GM19467 (cell line): ENCODE measurements around the gene SLBP.
A peak's percentile ranks its signal among the peaks of the same experiment; 100 is the strongest.

Source experiments
- ATAC-seq: cut with Tn5 transposase; IDR thresholded peaks from one replicate; pipeline ENCODE4 v1.9.1; 2021; ENCODE audit warnings: mild to moderate bottlenecking, moderate library complexity; ENCODE audit not compliant: unreplicated experiment

The SLBP gene

DNA sequence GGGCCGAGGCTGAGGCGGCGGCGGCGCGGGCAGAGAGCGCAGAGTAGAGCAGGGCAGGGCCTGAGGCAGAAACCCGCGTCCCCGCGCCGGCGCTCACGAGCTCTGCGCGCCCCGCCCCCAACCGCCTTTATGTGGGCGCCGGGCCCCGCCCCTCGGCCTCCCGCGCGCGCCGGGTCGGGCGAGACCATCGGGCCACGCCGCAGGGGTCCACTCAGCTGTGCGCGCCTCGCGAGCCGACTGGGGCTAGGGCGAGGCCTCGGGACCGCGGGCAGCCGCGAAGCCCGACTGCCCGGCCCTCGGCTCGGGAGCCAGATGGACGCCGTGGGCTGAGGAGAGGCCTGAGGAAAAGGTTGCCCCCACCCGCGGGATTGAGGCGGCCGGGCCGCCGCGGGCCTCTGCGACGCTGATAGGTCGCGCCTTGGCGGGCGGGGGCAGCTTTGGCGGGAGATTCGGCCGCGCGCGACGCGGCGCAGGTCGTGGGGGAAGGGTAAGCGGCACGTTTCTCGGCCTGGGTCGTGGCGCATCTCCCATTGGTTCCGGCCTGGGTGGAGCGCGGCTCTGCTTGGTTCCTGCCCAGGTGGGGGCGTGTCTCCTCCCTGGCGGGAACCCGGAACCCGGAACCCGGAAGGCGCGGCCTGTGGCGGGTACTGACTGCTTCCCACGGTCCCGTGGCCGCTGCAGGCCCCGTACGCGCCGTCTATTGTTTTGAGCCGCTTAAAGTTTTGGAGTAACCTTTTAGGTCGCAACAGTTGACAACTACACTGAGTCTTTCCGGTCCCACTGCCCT, at the start of gene SLBP:
SLBP (minus strand) TSS at position 104 of the 787 bp plus-strand sequence. CDS start 131 bp downstream, outside the sequence.
- peak; percentile 65 for ATAC-seq

- ATAC-seq, result no peak
Observed at GRCh38 chr4:1761130-1761689, 49.1 kb upstream of the SLBP start.

GRCh38 chr4:1760521-1761071, 48.5 kb upstream of the SLBP start:
- ATAC-seq, result no peak

GRCh38 chr4:1759818-1760223, 47.7 kb upstream of the SLBP start:
- no peak for ATAC-seq

DNA sequence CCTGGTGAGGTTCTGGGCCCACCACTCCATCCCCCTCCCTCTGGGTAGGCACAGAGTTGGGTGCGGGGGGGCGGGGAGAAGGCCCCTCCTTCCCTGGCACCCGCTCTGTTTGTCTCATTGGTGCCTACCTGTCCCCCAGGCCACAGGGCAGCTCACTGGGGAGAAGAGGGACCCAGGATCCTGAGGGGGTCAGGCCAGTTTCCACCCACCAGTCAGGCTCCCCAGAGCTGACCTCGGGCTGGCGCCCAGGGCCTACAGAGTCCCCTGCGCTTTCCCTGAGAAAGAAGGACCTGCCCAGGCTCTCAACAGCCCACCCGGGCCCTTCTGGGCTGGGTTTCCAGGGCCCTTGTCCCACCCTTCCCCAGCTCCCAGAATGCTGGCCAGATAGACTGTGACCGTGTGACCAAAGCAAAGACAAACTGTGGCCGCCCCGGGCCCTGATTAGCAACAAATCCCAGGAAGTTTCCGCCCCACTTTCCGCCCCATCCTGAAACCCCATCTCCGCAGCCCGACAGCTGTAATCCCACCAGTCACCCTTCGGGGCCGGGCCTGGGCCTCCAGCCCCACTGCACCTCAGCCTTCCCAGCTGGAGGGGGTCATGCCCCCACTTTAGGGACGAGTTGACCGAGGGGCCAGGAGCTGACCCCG, 47.2 kb upstream of the SLBP start:
- ATAC-seq, result no peak

DNA sequence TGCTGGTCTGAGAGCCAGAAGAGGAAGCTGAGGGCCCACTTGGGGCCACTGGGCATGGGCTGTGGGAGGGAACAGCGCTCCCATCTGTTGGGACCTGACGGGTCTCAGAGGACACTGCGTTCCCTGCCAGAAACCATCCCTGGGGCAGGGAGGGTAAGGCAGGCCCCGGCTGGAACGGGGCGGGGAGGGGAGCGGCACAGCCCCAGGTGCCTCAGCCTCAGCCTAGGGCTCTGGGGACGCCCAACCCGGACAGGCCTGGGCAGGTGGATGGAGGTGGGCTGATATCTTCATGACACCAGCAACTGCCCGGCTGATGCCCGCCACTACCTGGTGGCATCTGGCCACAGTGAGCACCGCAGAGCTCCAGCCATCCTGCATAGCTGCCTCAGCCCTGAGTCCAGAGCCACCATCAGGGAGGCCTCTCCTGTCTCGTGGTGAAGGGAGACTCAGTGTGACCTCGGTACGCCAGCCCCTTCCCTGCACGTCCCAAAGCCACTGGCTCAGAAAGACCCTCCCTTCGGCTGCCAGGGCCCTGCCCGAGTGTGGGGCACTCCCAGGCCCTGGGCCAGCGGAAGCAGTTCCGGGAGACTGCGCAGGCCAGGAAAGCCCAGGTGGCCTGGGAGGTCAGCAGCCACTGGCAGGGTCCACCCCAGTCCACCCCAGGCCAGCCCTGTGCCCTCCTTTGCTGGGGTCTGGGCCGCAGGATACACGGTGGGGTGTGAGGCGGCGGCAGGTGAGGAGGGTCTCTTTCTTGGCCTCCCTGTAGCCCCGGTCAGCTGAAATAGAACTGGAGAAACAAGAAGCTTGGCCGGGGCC, 46.4 kb upstream of the SLBP start:
- ATAC-seq, result no peak

GRCh38 chr4:1757836-1758235, 45.7 kb upstream of the SLBP start:
- no peak for ATAC-seq

DNA sequence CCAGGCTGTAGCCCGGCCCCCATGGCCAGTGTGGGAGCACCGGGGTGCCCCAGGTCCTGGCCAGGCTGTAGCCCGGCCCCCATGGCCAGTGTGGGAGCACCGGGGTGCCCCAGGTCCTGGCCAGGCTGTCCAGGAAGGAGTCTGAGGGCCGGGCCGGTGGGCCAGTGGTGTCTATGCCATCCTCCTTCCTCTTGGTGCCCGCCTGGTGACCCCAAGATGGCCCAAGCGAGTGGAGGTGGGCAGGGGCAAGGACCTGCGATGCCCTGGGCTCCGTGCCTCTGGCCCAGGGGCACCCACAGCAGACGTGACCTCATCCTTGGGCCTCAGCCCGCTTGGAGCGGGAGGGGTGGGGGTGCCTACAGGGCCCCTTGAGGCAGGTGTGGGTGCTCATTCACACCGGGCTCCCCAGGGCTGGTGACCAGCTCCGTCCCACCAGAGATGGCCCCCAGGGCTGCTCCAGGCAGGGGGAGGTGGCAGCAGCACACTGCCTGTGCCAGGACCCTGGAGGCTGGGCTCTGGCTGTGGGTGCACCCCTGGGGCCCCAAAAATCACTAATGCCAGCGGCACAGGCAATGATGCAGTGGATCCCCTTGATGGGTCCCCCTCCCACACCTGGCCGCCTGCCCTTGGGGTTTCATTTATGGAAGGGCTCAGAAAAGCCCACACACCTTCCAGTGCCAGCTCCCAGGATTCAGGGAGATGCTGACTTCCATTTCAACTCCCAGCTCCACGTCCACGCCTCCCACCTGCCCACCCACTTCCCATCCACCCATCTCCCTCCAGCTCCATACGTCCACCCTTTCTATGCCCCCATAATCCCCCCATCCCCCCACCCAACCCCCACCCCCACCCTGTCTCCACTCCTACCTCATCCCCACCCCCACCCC, 45.0 kb upstream of the SLBP start:
- no peak for ATAC-seq

DNA sequence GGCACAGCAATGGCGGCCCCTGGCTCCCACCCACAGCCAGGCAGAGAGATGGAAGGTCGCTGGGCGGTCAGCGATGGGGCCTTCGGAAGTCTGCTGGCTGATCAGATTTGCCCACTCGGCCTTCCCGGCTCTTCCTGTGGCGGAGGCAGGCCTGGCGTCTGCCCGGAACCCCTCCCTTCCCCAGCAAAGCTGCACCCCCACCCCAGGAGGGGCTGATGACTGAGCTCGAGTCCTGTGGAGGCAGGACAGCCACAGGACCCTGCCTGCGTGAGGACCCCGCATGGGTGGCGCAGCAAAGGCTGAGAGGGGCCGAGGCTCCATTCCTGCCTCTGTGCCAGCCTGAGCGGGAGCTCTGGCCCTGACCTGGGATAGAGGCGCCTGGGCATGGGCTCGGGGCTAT, 44.0 kb upstream of the SLBP start:
- ATAC-seq, result no peak

GRCh38 chr4:1755297-1755696, 43.2 kb upstream of the SLBP start:
- ATAC-seq, result no peak

GRCh38 chr4:1754336-1754735, 42.2 kb upstream of the SLBP start:
- ATAC-seq, result no peak

DNA sequence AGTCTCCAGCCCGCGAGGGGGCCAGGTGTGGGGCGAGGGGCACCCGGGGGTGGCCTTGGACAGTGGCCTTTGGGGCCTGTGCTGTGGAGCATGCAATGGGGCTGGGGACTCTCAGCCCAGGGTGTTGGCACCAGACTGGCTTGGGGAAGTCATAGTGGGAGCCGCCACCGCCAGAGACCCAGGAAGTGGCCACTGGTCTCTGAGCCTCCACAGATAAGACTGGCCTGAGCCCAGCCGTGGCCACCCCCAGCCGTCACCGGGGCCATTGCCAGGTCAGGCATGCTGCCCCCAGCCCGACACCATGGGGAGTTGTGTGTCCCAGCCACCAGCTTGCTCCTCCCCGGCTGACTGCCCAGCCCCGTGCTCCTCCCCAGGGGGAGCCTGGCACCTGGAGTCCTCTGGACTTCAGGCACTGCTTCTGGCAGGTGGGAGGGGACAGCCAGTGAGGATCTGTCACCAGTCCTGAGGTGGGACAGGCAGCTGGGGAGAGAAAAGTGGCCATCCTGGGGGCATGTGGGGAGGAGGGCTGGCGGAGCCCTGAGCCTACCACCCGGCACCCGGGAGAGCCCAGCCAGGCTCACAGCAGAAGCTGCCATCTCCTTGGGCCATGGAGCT, 41.7 kb upstream of the SLBP start:
- ATAC-seq, result no peak

DNA sequence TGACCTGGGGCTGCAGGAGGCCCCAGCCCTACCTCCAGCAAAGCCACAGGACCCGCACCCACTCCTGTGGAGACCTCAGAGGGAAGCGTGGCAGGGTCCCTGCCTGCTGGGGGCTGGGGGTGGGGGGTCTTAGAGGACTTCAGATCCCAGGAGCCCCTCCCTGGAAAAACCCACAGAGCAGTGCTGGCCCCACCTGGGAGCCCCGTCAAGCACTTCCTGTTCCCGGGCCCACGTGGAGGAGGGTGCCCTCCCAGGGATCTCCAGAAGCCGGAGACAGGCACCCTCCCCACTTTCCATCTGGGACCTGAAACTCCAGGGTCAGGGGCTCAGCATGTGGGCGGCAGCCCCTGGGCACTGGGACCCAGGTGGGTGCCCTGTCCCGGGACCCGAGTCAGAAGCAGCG, 41.2 kb upstream of the SLBP start:
- no peak for ATAC-seq

- no peak for ATAC-seq
Observed at GRCh38 chr4:1752284-1753041, 40.3 kb upstream of the SLBP start.

- no peak for ATAC-seq
Observed at GRCh38 chr4:1751919-1752283, 39.8 kb upstream of the SLBP start.

- no peak for ATAC-seq
Observed at GRCh38 chr4:1751155-1751918, 39.2 kb upstream of the SLBP start.

DNA sequence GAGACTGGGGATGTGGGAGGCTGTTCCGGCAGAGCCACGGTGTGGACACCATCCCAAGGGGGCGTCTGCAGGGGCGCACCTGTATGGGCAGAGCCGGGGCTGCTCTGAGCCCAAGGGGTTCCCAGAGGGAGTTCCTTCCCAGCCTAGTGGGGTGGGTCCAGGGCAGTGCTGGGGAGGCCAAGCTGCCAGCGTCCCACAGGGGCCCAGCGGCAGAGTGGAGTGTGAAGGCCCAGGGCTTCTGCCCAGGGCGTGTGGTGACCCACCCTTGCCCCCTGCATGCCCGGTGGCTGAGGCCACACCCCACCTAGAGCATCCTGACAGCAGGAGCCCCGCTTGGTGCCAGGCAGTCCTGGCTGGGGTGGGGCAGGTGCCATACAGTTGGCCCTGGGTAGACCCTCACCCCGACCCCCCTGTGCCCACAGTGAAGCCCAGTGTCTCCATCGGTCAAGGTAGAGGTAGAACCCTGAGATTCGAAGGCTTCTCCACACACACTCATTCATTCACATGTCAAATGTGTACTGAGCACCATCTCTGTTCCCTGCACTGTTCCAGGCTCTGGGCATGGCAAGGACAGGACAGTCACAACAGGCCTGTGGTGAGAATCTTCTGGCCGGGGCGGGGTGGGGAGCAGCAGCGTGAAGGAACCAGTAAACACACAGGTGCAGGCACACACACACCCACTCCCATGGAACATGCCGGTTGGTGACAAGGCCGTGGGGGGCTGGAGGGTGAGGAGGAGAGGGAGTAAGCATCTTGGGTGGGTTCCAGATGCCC, 38.4 kb upstream of the SLBP start:
- no peak for ATAC-seq
